ENCODE measurements around the gene DCDC2C.

Gene DCDC2C

GRCh38 chr2:3725458-3726250 is 22.3 kb downstream of the DCDC2C start:
- no peak for TF ChIP-seq CTCF (IDR thresholded peaks at IDR 0.05; ENCODE audit: low read length, missing control alignments)
- no peak for DNase-seq (ENCODE audit: low read depth)
- H3K4me3 ChIP-seq (replicated peaks; ENCODE audit: low read depth, low read length), result no peak overlapping the region

- no peak for DNase-seq (ENCODE audit: low read depth)
- TF ChIP-seq CTCF (IDR thresholded peaks at IDR 0.05; ENCODE audit: low read length, missing control alignments), result no peak
- no peak overlapping the region for H3K4me3 ChIP-seq (replicated peaks; ENCODE audit: low read depth, low read length)
Observed at GRCh38 chr2:3726511-3726910, 23.1 kb downstream of the DCDC2C start.

GRCh38 chr2:3727397-3728045 is 24.1 kb downstream of the DCDC2C start:
- no peak for DNase-seq (ENCODE audit: low read depth)
- TF ChIP-seq CTCF (IDR thresholded peaks at IDR 0.05; ENCODE audit: low read length, missing control alignments), result no peak

GRCh38 chr2:3728104-3729054 is 25.0 kb downstream of the DCDC2C start:
- no peak overlapping the region for H3K4me3 ChIP-seq (replicated peaks; ENCODE audit: low read depth, low read length)
- TF ChIP-seq CTCF (IDR thresholded peaks at IDR 0.05; ENCODE audit: low read length, missing control alignments), result peak; percentile 53
- peak; percentile 63 for DNase-seq (ENCODE audit: low read depth)

More at GRCh38 chr2:3727397-3728045, 24.1 kb downstream of the DCDC2C start:
- H3K4me3 ChIP-seq (replicated peaks; ENCODE audit: low read depth, low read length), result no peak overlapping the region

GRCh38 chr2:3729055-3729448 is 25.7 kb downstream of the DCDC2C start:
- no peak for TF ChIP-seq CTCF (IDR thresholded peaks at IDR 0.05; ENCODE audit: low read length, missing control alignments)
- no peak overlapping the region for H3K4me3 ChIP-seq (replicated peaks; ENCODE audit: low read depth, low read length)
- DNase-seq (ENCODE audit: low read depth), result no peak

GRCh38 chr2:3729786-3730185 is 26.4 kb downstream of the DCDC2C start:
- H3K4me3 ChIP-seq (replicated peaks; ENCODE audit: low read depth, low read length), result no peak overlapping the region
- no peak for DNase-seq (ENCODE audit: low read depth)
- TF ChIP-seq CTCF (IDR thresholded peaks at IDR 0.05; ENCODE audit: low read length, missing control alignments), result no peak
